ENCODE data around the gene SERP1.

DNA sequence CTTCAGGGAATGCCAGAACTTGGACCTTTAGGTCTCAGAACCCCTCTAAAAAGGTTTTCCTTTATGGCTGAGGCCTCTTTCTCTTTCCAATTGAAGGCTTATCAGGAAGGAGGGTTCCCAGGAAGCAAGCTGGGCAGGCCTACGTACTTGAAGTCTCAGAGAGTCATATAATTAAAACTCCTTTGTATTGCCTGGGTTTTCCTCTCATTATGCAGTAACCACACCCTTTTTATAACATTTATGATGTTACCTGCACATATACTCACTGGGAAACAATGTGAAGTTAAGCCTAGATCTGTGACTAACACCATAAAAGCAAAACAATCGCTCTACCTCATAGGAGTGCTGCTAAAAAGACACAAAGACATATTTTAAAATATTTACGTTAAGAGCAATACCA, 27.3 kb downstream of the SERP1 start:
- TF ChIP-seq, protein P1, sequence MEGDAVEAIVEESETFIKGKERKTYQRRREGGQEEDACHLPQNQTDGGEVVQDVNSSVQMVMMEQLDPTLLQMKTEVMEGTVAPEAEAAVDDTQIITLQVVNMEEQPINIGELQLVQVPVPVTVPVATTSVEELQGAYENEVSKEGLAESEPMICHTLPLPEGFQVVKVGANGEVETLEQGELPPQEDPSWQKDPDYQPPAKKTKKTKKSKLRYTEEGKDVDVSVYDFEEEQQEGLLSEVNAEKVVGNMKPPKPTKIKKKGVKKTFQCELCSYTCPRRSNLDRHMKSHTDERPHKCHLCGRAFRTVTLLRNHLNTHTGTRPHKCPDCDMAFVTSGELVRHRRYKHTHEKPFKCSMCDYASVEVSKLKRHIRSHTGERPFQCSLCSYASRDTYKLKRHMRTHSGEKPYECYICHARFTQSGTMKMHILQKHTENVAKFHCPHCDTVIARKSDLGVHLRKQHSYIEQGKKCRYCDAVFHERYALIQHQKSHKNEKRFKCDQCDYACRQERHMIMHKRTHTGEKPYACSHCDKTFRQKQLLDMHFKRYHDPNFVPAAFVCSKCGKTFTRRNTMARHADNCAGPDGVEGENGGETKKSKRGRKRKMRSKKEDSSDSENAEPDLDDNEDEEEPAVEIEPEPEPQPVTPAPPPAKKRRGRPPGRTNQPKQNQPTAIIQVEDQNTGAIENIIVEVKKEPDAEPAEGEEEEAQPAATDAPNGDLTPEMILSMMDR (IDR thresholded peaks at IDR 0.05): no peak
- TF ChIP-seq, protein P2, sequence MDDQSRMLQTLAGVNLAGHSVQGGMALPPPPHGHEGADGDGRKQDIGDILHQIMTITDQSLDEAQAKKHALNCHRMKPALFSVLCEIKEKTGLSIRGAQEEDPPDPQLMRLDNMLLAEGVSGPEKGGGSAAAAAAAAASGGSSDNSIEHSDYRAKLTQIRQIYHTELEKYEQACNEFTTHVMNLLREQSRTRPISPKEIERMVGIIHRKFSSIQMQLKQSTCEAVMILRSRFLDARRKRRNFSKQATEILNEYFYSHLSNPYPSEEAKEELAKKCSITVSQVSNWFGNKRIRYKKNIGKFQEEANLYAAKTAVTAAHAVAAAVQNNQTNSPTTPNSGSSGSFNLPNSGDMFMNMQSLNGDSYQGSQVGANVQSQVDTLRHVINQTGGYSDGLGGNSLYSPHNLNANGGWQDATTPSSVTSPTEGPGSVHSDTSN (IDR thresholded peaks at IDR 0.05): no peak
- TF ChIP-seq TAF1 (IDR thresholded peaks at IDR 0.05; ENCODE audit: borderline replicate concordance, low read depth, low read length) (no peak), YY1 (IDR thresholded peaks at IDR 0.05; ENCODE audit: low read depth) (no peak), RAD21 (IDR thresholded peaks at IDR 0.05; ENCODE audit: low read length) (no peak), RXRA (IDR thresholded peaks at IDR 0.05; ENCODE audit: borderline replicate concordance, low read depth) (no peak), SIN3A (IDR thresholded peaks at IDR 0.05; ENCODE audit: borderline replicate concordance, low read depth, low read length) (no peak), SMC3 (IDR thresholded peaks at IDR 0.05; ENCODE audit: low read depth, low read length) (no peak), EP300 (IDR thresholded peaks at IDR 0.05; ENCODE audit: borderline replicate concordance in 1 of 2, low read depth in 1 of 2, low read length in 1 of 2) (no peak)
- TF ChIP-seq, protein P3, sequence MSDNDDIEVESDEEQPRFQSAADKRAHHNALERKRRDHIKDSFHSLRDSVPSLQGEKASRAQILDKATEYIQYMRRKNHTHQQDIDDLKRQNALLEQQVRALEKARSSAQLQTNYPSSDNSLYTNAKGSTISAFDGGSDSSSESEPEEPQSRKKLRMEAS (IDR thresholded peaks at IDR 0.05; ENCODE audit: low read depth): no peak
